Activated effector memory CD4-positive, alpha-beta T cell treated with anti-CD3 and anti-CD28 coated beads, Interleukin-2, amount 50 U/mL, for 16 hours (primary cell): ENCODE measurements around the gene OPCML.
A peak's percentile ranks its signal among the peaks of the same experiment; 100 is the strongest.

Source experiments
- DNase-seq: peaks from one replicate; pipeline ENCODE4 v3.0.0-alpha.2; 2020

Gene OPCML

GRCh38 chr11:133118563-133119268 lies 413.6 kb downstream of the OPCML start:
- no peak for DNase-seq

GRCh38 chr11:133115099-133115498 lies 417.2 kb downstream of the OPCML start:
- DNase-seq = no peak

- DNase-seq = no peak
Observed at GRCh38 chr11:133107763-133108162, 424.5 kb downstream of the OPCML start.

GRCh38 chr11:133107136-133107535 lies 425.2 kb downstream of the OPCML start:
- no peak for DNase-seq

- no peak for DNase-seq
Observed at GRCh38 chr11:133106417-133106816, 425.9 kb downstream of the OPCML start.

GRCh38 chr11:133104009-133104744 lies 428.1 kb downstream of the OPCML start:
- DNase-seq = no peak

- no peak for DNase-seq
Observed at GRCh38 chr11:133096981-133097380, 435.3 kb downstream of the OPCML start.

GRCh38 chr11:133086518-133086917 lies 445.8 kb downstream of the OPCML start:
- no peak for DNase-seq

- DNase-seq = peak; percentile 84
Observed at GRCh38 chr11:133082841-133083488, 449.3 kb downstream of the OPCML start.

GRCh38 chr11:133082453-133082781 lies 449.9 kb downstream of the OPCML start:
- no peak for DNase-seq

GRCh38 chr11:133081730-133082452 lies 450.4 kb downstream of the OPCML start:
- DNase-seq = no peak

- no peak for DNase-seq
Observed at GRCh38 chr11:133081020-133081419, 451.3 kb downstream of the OPCML start.

GRCh38 chr11:133078591-133079404 lies 453.5 kb downstream of the OPCML start:
- DNase-seq = no peak

GRCh38 chr11:133078012-133078411 lies 454.3 kb downstream of the OPCML start:
- no peak for DNase-seq

GRCh38 chr11:133075351-133075750 lies 456.9 kb downstream of the OPCML start:
- no peak for DNase-seq

GRCh38 chr11:133072858-133073582 lies 459.3 kb downstream of the OPCML start:
- no peak for DNase-seq

GRCh38 chr11:133072378-133072777 lies 459.9 kb downstream of the OPCML start:
- DNase-seq = no peak

- DNase-seq = no peak
Observed at GRCh38 chr11:133070791-133071190, 461.5 kb downstream of the OPCML start.

- DNase-seq = no peak
Observed at GRCh38 chr11:133070021-133070713, 462.1 kb downstream of the OPCML start.

GRCh38 chr11:133065847-133066485 lies 466.3 kb downstream of the OPCML start:
- no peak for DNase-seq

GRCh38 chr11:133064961-133065360 lies 467.3 kb downstream of the OPCML start:
- DNase-seq = no peak
